Sigmoid colon (tissue), 4 donors: ENCODE measurements around the gene SLC6A12.

Source experiments
- CTCF ChIP-seq, 4 experiments: fragments of 450-650 bp in 3 of 4; fragments of 200-600 bp in 1 of 4; IDR thresholded peaks; one replicate each; pipeline ENCODE4 v1.5.1; 2016 to 2019; ENCODE audit warnings: antibody characterized with exemption in 4 of 4, mild to moderate bottlenecking in 3 of 4, moderate library complexity in 2 of 4
- EP300 ChIP-seq, 4 donors: sonication (generic); formaldehyde crosslinking; IDR thresholded peaks; one replicate each; pipeline ENCODE4 v1.6.1; 2017; ENCODE audit warnings: antibody characterized with exemption in 4 of 4
- POLR2A ChIP-seq, 2 donors: fragments of 450-650 bp; IDR thresholded peaks; one replicate each; pipeline ENCODE4 v1.6.1; 2016; ENCODE audit warnings: antibody characterized with exemption in 2 of 2, mild to moderate bottlenecking in 2 of 2, moderate library complexity in 2 of 2
- POLR2AphosphoS5 ChIP-seq, 4 donors: sonication (generic); formaldehyde crosslinking; IDR thresholded peaks; one replicate each; pipeline ENCODE4 v1.6.1; 2017; ENCODE audit warnings: antibody characterized with exemption in 4 of 4

GRCh38 chr12:159156-159782, 54.7 kb downstream of the SLC6A12 start:
- no peak for TF ChIP-seq CTCF (IDR thresholded peaks at IDR 0.05)
- no peak for TF ChIP-seq POLR2AphosphoS5 (IDR thresholded peaks at IDR 0.05)
- TF ChIP-seq EP300 (IDR thresholded peaks at IDR 0.05): no peak
- TF ChIP-seq POLR2A (IDR thresholded peaks at IDR 0.05): no peak
